GM15510 (cell line): ENCODE results near the gene BAIAP2L2.

Experiments used
- POLR2A ChIP-seq: IDR thresholded peaks from 3 replicates; pipeline ENCODE4 v1.6.1; 2011; ENCODE audit warnings: borderline replicate concordance; ENCODE audit not compliant: insufficient read length; ENCODE audit errors: extremely low read depth

BAIAP2L2 gene

GRCh38 chr22:38043151-38044039, 67.1 kb downstream of the BAIAP2L2 start:
- TF ChIP-seq POLR2A: no peak

- TF ChIP-seq POLR2A: no peak
These were observed 68.0 kb downstream of the BAIAP2L2 start for GRCh38 chr22:38042488-38042790.

- no peak for TF ChIP-seq POLR2A
These were observed 68.6 kb downstream of the BAIAP2L2 start for GRCh38 chr22:38041760-38042487.

- TF ChIP-seq POLR2A: no peak
These were observed 69.3 kb downstream of the BAIAP2L2 start for GRCh38 chr22:38040953-38041759.

- no peak for TF ChIP-seq POLR2A
These were observed 71.3 kb downstream of the BAIAP2L2 start for GRCh38 chr22:38038890-38039812.

GRCh38 chr22:38038426-38038825, 72.1 kb downstream of the BAIAP2L2 start:
- TF ChIP-seq POLR2A: no peak

GRCh38 chr22:38036392-38037062, 74.0 kb downstream of the BAIAP2L2 start:
- no peak for TF ChIP-seq POLR2A

- no peak for TF ChIP-seq POLR2A
These were observed 75.0 kb downstream of the BAIAP2L2 start for GRCh38 chr22:38035530-38035885.
